T follicular helper cell (primary cell): ENCODE results near the gene IYD.
"Not testable (repeated sequence)": the region's sequence is repeated elsewhere in the genome, so short reads cannot be mapped to it uniquely, and the experiment has no call there.

Experiments used
- DNase-seq: peaks from one replicate; pipeline ENCODE4 v3.0.0-alpha.2; 2020; ENCODE audit warnings: low read depth

IYD gene

GRCh38 chr6:150430815-150431214 is 62.0 kb downstream of the IYD start:
- DNase-seq, result no peak

- DNase-seq, result no peak
Measured at GRCh38 chr6:150435360-150435759, 66.5 kb downstream of the IYD start.

- DNase-seq, result no peak
Measured at GRCh38 chr6:150435832-150436231, 67.0 kb downstream of the IYD start.

GRCh38 chr6:150439373-150439772 is 70.6 kb downstream of the IYD start:
- DNase-seq, result no peak

- no peak for DNase-seq
Measured at GRCh38 chr6:150443621-150444020, 74.8 kb downstream of the IYD start.

- no peak for DNase-seq
Measured at GRCh38 chr6:150444308-150444707, 75.5 kb downstream of the IYD start.

- no peak for DNase-seq
Measured at GRCh38 chr6:150445486-150445885, 76.7 kb downstream of the IYD start.

GRCh38 chr6:150448221-150448620 is 79.4 kb downstream of the IYD start:
- no peak for DNase-seq

- not testable (repeated sequence) for DNase-seq
Measured at GRCh38 chr6:150449055-150449454, 80.2 kb downstream of the IYD start.

GRCh38 chr6:150450918-150451317 is 82.1 kb downstream of the IYD start:
- no peak for DNase-seq

GRCh38 chr6:150451807-150452427 is 83.1 kb downstream of the IYD start:
- no peak for DNase-seq

GRCh38 chr6:150452428-150453243 is 83.8 kb downstream of the IYD start:
- no peak for DNase-seq

GRCh38 chr6:150453357-150453756 is 84.5 kb downstream of the IYD start:
- DNase-seq, result no peak
